ENCODE results near the gene SREBF2.
A peak's percentile ranks its signal among the peaks of the same experiment; 100 is the strongest.
"Not testable (repeated sequence)": the region's sequence is repeated elsewhere in the genome, so short reads cannot be mapped to it uniquely, and the experiment has no call there.

Gene SREBF2

GRCh38 chr22:41842996-41843970 lies 10.4 kb downstream of the SREBF2 start:
- no peak for DNase-seq (ENCODE audit: low spot score)

GRCh38 chr22:41844036-41844435 lies 11.1 kb downstream of the SREBF2 start:
- DNase-seq (ENCODE audit: low spot score) = no peak

GRCh38 chr22:41844513-41844912 lies 11.6 kb downstream of the SREBF2 start:
- DNase-seq (ENCODE audit: low spot score) = no peak

GRCh38 chr22:41845380-41846267 lies 12.7 kb downstream of the SREBF2 start:
- DNase-seq (ENCODE audit: low spot score) = no peak

GRCh38 chr22:41846268-41846987 lies 13.5 kb downstream of the SREBF2 start:
- no peak for DNase-seq (ENCODE audit: low spot score)

- no peak for DNase-seq (ENCODE audit: low spot score)
These were observed 14.4 kb downstream of the SREBF2 start for GRCh38 chr22:41847300-41847699.

GRCh38 chr22:41848468-41848867 lies 15.6 kb downstream of the SREBF2 start:
- no peak for DNase-seq (ENCODE audit: low spot score)

GRCh38 chr22:41856469-41856868 lies 23.6 kb downstream of the SREBF2 start:
- DNase-seq (ENCODE audit: low spot score) = no peak

GRCh38 chr22:41857155-41857859 lies 24.4 kb downstream of the SREBF2 start:
- DNase-seq (ENCODE audit: low spot score) = peak; percentile 74

GRCh38 chr22:41857860-41858199 lies 24.9 kb downstream of the SREBF2 start:
- no peak for DNase-seq (ENCODE audit: low spot score)

- no peak for DNase-seq (ENCODE audit: low spot score)
These were observed 29.2 kb downstream of the SREBF2 start for GRCh38 chr22:41862160-41862529.

- no peak for DNase-seq (ENCODE audit: low spot score)
These were observed 29.8 kb downstream of the SREBF2 start for GRCh38 chr22:41862530-41863266.

- DNase-seq (ENCODE audit: low spot score) = no peak
These were observed 30.6 kb downstream of the SREBF2 start for GRCh38 chr22:41863472-41863871.

GRCh38 chr22:41868556-41868955 lies 35.7 kb downstream of the SREBF2 start:
- no peak for DNase-seq (ENCODE audit: low spot score)

- not testable (repeated sequence) for DNase-seq (ENCODE audit: low spot score)
These were observed 37.2 kb downstream of the SREBF2 start for GRCh38 chr22:41870081-41870480.

GRCh38 chr22:41870786-41871185 lies 37.9 kb downstream of the SREBF2 start:
- no peak for DNase-seq (ENCODE audit: low spot score)

GRCh38 chr22:41873391-41873790 lies 40.5 kb downstream of the SREBF2 start:
- no peak for DNase-seq (ENCODE audit: low spot score)

GRCh38 chr22:41874090-41874489 lies 41.2 kb downstream of the SREBF2 start:
- no peak for DNase-seq (ENCODE audit: low spot score)

GRCh38 chr22:41875531-41876270 lies 42.8 kb downstream of the SREBF2 start:
- no peak for DNase-seq (ENCODE audit: low spot score)

- no peak for DNase-seq (ENCODE audit: low spot score)
These were observed 43.4 kb downstream of the SREBF2 start for GRCh38 chr22:41876275-41876674.

Data from putamen (tissue), 1 donor.